HepG2 (cell line): Measurements from ENCODE around the gene TBX10. TPM values are rescaled to one million over a fixed set of nuclear protein-coding genes. Genes with fewer than 3 reads are reported as not detected.

ENCODE experiments used
- ASH2L ChIP-seq: fragments of 300-600, 200-600 bp; sonication (generic); IDR thresholded peaks from 2 replicates; pipeline ENCODE4 v1.7.0; 2017; ENCODE audit warnings: low read depth, mild to moderate bottlenecking, moderate library complexity, mixed read lengths, low read length; ENCODE audit not compliant: insufficient read length
- BCL3 ChIP-seq: sonication (generic); formaldehyde crosslinking; IDR thresholded peaks from 2 replicates; pipeline ENCODE4 v1.5.1; 2020; ENCODE audit warnings: mild to moderate bottlenecking, missing genetic modification reagents, moderate library complexity
- CEBPG ChIP-seq: IDR thresholded peaks from 2 replicates; pipeline ENCODE4 v1.6.1; 2016
- ETV5 ChIP-seq: IDR thresholded peaks from 2 replicates; pipeline ENCODE4 v1.6.1; 2018; ENCODE audit warnings: missing biosample characterization, missing genetic modification reagents, inconsistent platforms, borderline replicate concordance
- FOSL2 ChIP-seq: sonication (generic); formaldehyde crosslinking; IDR thresholded peaks from 2 replicates; pipeline ENCODE4 v1.4.0; 2020; ENCODE audit warnings: missing genetic modification reagents
- GFI1 ChIP-seq: sonication (generic); formaldehyde crosslinking; IDR thresholded peaks from 2 replicates; pipeline ENCODE4 v1.5.0; 2020; ENCODE audit warnings: missing genetic modification reagents, mild to moderate bottlenecking, borderline replicate concordance
- HBP1 ChIP-seq: IDR thresholded peaks from 2 replicates; pipeline ENCODE4 v1.6.1; 2016; ENCODE audit warnings: low read depth, control low read depth
- LCORL ChIP-seq, 2 experiments: fragments of 450-650 bp in 1 of 2; sonication (generic) in 1 of 2; formaldehyde crosslinking in 1 of 2; IDR thresholded peaks; 2 replicates each; pipeline versions ENCODE4 v1.5.0 to v1.6.1; 2017 to 2020; ENCODE audit warnings: antibody characterized with exemption in 1 of 2, missing genetic modification reagents in 1 of 2
- MAX ChIP-seq: IDR thresholded peaks from 2 replicates; pipeline ENCODE4 v1.6.1; 2012; ENCODE audit warnings: inconsistent platforms
- MED1 ChIP-seq: sonication (generic); formaldehyde crosslinking; IDR thresholded peaks from 2 replicates; pipeline ENCODE4 v1.4.0; 2020; ENCODE audit warnings: missing genetic modification reagents
- MXI1 ChIP-seq: IDR thresholded peaks from 3 replicates; pipeline ENCODE4 v1.6.1; 2012; ENCODE audit warnings: low read depth, low read length, inconsistent platforms, borderline replicate concordance
- NCOR1 ChIP-seq: fragments of 200-600 bp; sonication (generic); IDR thresholded peaks from 2 replicates; pipeline ENCODE4 v1.7.0; 2017; ENCODE audit warnings: antibody characterized with exemption, low read length, borderline replicate concordance
- NR2C2 ChIP-seq: sonication (generic); formaldehyde crosslinking; IDR thresholded peaks from 2 replicates; pipeline ENCODE4 v1.4.0; 2020; ENCODE audit warnings: missing genetic modification reagents, mild to moderate bottlenecking, moderate library complexity, borderline replicate concordance
- SOX5 ChIP-seq: IDR thresholded peaks from 2 replicates; pipeline ENCODE4 v1.6.1; 2016; ENCODE audit warnings: borderline replicate concordance
- XBP1 ChIP-seq: sonication (generic); formaldehyde crosslinking; IDR thresholded peaks from 2 replicates; pipeline ENCODE4 v1.5.0; 2020; ENCODE audit warnings: missing genetic modification reagents
- ZFAT ChIP-seq: sonication (generic); formaldehyde crosslinking; conservative IDR thresholded peaks from 2 replicates; pipeline ENCODE4 v1.8.1; 2023; ENCODE audit warnings: missing genetic modification reagents, inconsistent platforms
- ZIK1 ChIP-seq: sonication (generic); formaldehyde crosslinking; IDR thresholded peaks from 2 replicates; pipeline ENCODE4 v1.5.0; 2020; ENCODE audit warnings: mild to moderate bottlenecking, low read depth, missing genetic modification reagents, borderline replicate concordance
- ZNF431 ChIP-seq: sonication (generic); formaldehyde crosslinking; IDR thresholded peaks from 2 replicates; pipeline ENCODE4 v1.9.0; 2022; ENCODE audit warnings: missing genetic modification reagents, low read depth, mild to moderate bottlenecking, borderline replicate concordance
- ZNF614 ChIP-seq: IDR thresholded peaks from 2 replicates; pipeline ENCODE4 v1.6.1; 2018; ENCODE audit warnings: missing biosample characterization, missing genetic modification reagents, inconsistent platforms, borderline replicate concordance
- ZNF644 ChIP-seq: IDR thresholded peaks from 2 replicates; pipeline ENCODE4 v1.6.1; 2016; ENCODE audit warnings: low read depth
- polyA plus RNA-seq, 8 experiments: library from polyadenylated mRNA; depleted of rRNA in 3 of 8; stranded (reverse) in 7 of 8; unstranded in 1 of 8; fragments of >200 nt; fragmentation: Illumina TruSeq in 4 of 8; extraction: Trizol in 4 of 8; gene quantifications; 2 replicates each; pipeline versions ENCODE4 v1.2.1 to v1.2.3, GENCODE V29; 2011 to 2016; ENCODE audit warnings: low read depth in 4 of 8, missing spikeins in 1 of 8, mixed read lengths in 1 of 8; ENCODE audit not compliant: insufficient read depth in 1 of 8
- total RNA-seq, 5 experiments: library from RNA; depleted of rRNA; stranded (reverse); fragments of >200 nt; fragmentation: Illumina TruSeq; extraction: Trizol; gene quantifications; 2 replicates each; pipeline ENCODE4 v1.2.3, GENCODE V29; 2016; ENCODE audit warnings: low read depth in 1 of 5
- TF ChIP-seq, protein P1 (sequence below): sonication (generic); formaldehyde crosslinking; IDR thresholded peaks from 2 replicates; pipeline ENCODE4 v1.4.0; 2020; ENCODE audit warnings: missing genetic modification reagents, borderline replicate concordance
- TF ChIP-seq, protein P2 (sequence below): IDR thresholded peaks from 2 replicates; pipeline ENCODE4 v1.6.1; 2016; ENCODE audit warnings: low read depth

The TBX10 gene
- total and polyA plus RNA-seq, 2 of the 13 experiments (the other 11 are each of a cell fraction or from before 2014, with no cell fraction given), result 0.27 to 1.7 TPM

GRCh38 chr11:67617243-67617953, 22.2 kb downstream of the TBX10 start (continued):
- TF ChIP-seq XBP1, result no peak
- TF ChIP-seq MXI1, result 0 out of 3 replicates have a peak, but pooled peaks have one; percentile 19
- TF ChIP-seq MED1 (CRISPR knock-in tag), result peak; percentile 36; the same call in 1 of the 2 replicates
- TF ChIP-seq, protein P1, sequence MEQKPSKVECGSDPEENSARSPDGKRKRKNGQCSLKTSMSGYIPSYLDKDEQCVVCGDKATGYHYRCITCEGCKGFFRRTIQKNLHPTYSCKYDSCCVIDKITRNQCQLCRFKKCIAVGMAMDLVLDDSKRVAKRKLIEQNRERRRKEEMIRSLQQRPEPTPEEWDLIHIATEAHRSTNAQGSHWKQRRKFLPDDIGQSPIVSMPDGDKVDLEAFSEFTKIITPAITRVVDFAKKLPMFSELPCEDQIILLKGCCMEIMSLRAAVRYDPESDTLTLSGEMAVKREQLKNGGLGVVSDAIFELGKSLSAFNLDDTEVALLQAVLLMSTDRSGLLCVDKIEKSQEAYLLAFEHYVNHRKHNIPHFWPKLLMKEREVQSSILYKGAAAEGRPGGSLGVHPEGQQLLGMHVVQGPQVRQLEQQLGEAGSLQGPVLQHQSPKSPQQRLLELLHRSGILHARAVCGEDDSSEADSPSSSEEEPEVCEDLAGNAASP (CRISPR knock-in tag), result 0 out of 2 replicates have a peak, but pooled peaks have one; percentile 7
- TF ChIP-seq, protein P2, sequence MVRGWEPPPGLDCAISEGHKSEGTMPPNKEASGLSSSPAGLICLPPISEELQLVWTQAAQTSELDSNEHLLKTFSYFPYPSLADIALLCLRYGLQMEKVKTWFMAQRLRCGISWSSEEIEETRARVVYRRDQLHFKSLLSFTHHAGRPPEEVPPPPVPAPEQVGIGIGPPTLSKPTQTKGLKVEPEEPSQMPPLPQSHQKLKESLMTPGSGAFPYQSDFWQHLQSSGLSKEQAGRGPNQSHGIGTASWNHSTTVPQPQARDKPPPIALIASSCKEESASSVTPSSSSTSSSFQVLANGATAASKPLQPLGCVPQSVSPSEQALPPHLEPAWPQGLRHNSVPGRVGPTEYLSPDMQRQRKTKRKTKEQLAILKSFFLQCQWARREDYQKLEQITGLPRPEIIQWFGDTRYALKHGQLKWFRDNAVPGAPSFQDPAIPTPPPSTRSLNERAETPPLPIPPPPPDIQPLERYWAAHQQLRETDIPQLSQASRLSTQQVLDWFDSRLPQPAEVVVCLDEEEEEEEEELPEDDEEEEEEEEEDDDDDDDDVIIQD, result no peak
- no peak for TF ChIP-seq HBP1 (CRISPR knock-in tag)
- 0 out of 2 replicates have a peak, but pooled peaks have one; percentile 22 for TF ChIP-seq FOSL2 (CRISPR knock-in tag)
- TF ChIP-seq LCORL (IDR thresholded peaks at IDR 0.05), result no peak
- TF ChIP-seq LCORL (CRISPR knock-in tag; IDR thresholded peaks at IDR 0.05), result peak; percentile 79
- peak; percentile 33; the same call in 1 of the 2 replicates for TF ChIP-seq ETV5
- peak; percentile 78; the same call in 1 of the 2 replicates for TF ChIP-seq SOX5
- 0 out of 2 replicates have a peak, but pooled peaks have one; percentile 5 for TF ChIP-seq ZNF644 (CRISPR knock-in tag)
- no peak for TF ChIP-seq ZIK1 (CRISPR knock-in tag)
- no peak for TF ChIP-seq BCL3 (CRISPR knock-in tag)
- 0 out of 2 replicates have a peak, but pooled peaks have one; percentile 57 for TF ChIP-seq ZNF614
- peak; percentile 74 for TF ChIP-seq NR2C2
- TF ChIP-seq CEBPG, result peak; percentile 31; the same call in 1 of the 2 replicates
- TF ChIP-seq NCOR1, result peak; percentile 92
- no peak for TF ChIP-seq ZNF431
- TF ChIP-seq ASH2L, result peak; percentile 7
- TF ChIP-seq MAX, result 0 out of 2 replicates have a peak, but pooled peaks have one; percentile 48
- no peak for TF ChIP-seq ZFAT (CRISPR knock-in tag)
- no peak for TF ChIP-seq GFI1 (CRISPR knock-in tag)
